ENCODE results near the gene ARHGAP27.

Gene ARHGAP27

DNA sequence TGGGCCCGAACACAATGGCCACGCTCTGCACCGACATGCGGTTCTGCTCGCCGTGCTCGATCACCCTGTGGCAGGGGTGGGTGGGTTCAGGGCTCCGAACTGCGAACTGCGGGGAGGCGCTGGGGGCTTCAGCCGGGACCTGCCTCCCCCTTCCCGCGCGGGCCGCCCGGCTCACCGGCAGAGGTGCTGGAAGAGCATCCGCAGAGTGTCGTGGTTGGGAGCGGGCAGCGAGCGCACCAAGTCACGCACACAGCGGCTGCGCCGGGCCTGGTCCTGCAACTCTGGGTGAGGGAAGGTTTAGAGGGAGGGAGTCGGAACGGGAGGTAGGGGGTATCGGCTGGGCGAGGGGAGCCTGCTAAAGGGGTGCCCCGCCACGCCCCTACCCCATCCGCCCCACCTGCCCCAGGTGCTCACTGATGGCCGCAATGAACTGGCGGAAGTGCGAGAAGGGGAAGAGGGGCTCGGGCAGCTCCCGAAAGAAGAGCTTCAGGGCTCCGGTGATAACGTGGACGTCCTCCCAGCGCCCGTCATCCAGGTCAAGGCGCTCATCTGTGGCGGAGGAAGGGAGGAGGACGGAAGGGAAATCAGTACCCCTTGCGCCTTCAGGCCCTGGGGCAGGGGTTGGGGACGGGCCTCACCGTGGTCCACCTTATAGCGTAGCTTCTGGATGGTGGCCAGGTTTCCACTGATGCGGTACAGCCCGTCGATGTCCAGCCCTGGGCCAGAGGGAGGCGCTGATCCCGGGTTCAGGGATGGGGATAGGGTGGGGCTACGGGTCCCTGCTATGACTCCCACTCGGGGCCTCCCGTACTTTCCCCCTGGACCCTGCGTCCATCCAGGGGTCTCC lies 36.9 kb downstream of the ARHGAP27 start:
- Histone ChIP-seq H3K36me3 (ENCODE audit: insufficient read depth, low read length) (no peaks in the 10 kb centered on the region), H3K4me2 (ENCODE audit: low read length) (peak overlapping the region; percentile 77), H3K9ac (ENCODE audit: low read depth, low read length) (no peak overlapping the region), H3K9me3 (replicated peaks; ENCODE audit: low read length) (no peaks in the 10 kb centered on the region), H3K27me3 (ENCODE audit: control insufficient read depth, insufficient read depth, low read length) (no peaks in the 10 kb centered on the region), H3K4me3 (ENCODE audit: low read length) (peak overlapping the region; percentile 36), H3K4me1 (ENCODE audit: control insufficient read depth, insufficient read depth, low read length) (peaks cover 10% of the 10 kb centered on the region)

DNA sequence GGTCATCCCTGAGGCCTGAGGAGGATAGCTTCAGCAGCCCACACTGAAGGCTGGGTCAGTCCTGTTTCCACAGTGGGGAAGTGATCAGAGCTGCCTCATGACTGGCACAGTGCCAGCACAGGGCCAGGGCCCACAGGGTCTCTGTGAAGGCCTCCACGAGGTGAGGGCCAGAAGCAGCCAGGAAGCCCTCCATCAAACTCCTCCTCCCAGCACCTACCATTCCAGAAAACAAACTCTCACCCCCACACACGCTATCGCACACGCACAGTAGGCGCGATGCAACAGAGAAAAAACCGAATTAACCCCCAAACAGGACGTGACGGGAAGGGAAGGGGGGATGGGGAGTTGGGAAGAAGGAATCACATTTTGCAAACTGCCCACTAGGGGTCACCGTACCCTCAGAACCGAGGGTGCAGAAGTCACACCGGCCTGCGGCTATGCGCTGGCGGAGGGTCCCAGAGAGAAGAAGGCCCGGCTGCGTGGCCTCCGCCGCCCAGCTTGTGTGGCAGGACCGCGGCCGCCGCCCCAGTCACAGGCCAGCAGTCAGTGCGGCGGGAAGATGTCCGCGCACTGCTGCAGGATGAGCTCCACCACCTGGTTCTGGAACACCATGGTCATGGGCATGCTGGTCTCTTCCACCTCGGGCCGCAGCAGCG lies 37.6 kb downstream of the ARHGAP27 start:
- peak overlapping the region; percentile 77 for H3K4me2 ChIP-seq (ENCODE audit: low read length)
- H3K9ac ChIP-seq (ENCODE audit: low read depth, low read length) = peak overlapping the region; percentile 29
- no peaks in the 10 kb centered on the region for H3K27me3 ChIP-seq (ENCODE audit: control insufficient read depth, insufficient read depth, low read length)
- no peaks in the 10 kb centered on the region for H3K36me3 ChIP-seq (ENCODE audit: insufficient read depth, low read length)
- H3K9me3 ChIP-seq (replicated peaks; ENCODE audit: low read length) = no peaks in the 10 kb centered on the region
- H3K4me1 ChIP-seq (ENCODE audit: control insufficient read depth, insufficient read depth, low read length) = peaks cover 10% of the 10 kb centered on the region
- H3K4me3 ChIP-seq (ENCODE audit: low read length) = peak overlapping the region; percentile 36

DNA sequence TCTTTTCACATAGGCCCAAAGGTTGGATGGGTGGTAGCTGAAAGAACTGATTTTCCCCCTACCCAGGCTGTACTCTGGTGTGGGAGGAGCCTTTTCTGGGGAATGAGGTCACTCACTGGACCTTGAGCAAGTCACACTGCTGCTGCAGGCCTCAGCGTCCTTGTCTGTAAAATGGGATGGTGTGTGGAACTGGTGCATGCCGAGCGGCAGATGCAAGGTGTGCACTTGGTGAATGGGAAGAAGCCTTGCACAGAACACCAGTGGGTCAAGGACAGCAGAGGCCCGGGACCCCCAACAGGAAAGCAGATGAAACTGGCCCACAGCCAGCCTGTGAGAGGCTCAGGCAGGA lies 38.1 kb downstream of the ARHGAP27 start:
- Histone ChIP-seq H3K9me3 (replicated peaks; ENCODE audit: low read length) (no peaks in the 10 kb centered on the region), H3K36me3 (ENCODE audit: insufficient read depth, low read length) (no peaks in the 10 kb centered on the region), H3K4me3 (ENCODE audit: low read length) (no peak overlapping the region), H3K4me1 (ENCODE audit: control insufficient read depth, insufficient read depth, low read length) (peaks cover 10% of the 10 kb centered on the region), H3K27me3 (ENCODE audit: control insufficient read depth, insufficient read depth, low read length) (no peaks in the 10 kb centered on the region), H3K9ac (ENCODE audit: low read depth, low read length) (no peak overlapping the region), H3K4me2 (ENCODE audit: low read length) (no peak overlapping the region)

DNA sequence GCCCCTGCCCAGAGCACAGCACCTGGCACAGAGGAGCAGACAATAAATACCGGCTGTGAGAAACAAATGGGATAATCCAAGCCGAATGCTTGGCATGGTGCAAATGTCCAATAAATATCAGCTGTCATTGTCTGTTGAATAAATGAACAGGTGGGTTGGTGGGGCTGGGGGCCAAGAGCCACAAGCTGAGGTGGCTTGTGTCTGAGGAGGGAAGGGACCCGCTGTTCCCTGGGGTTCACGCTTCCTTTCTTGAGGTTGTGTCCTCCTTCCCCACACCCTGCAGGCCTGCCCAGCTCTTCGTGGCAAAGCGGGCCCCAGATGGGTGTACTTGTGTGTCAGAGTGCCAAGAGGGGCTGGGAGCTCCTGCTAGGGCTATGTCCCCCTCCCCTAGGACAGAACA lies 38.6 kb downstream of the ARHGAP27 start:
- no peaks in the 10 kb centered on the region for H3K9me3 ChIP-seq (replicated peaks; ENCODE audit: low read length)
- no peak overlapping the region for H3K4me2 ChIP-seq (ENCODE audit: low read length)
- H3K4me1 ChIP-seq (ENCODE audit: control insufficient read depth, insufficient read depth, low read length) = peaks cover 10% of the 10 kb centered on the region
- no peaks in the 10 kb centered on the region for H3K27me3 ChIP-seq (ENCODE audit: control insufficient read depth, insufficient read depth, low read length)
- no peak overlapping the region for H3K4me3 ChIP-seq (ENCODE audit: low read length)
- no peaks in the 10 kb centered on the region for H3K36me3 ChIP-seq (ENCODE audit: insufficient read depth, low read length)
- no peak overlapping the region for H3K9ac ChIP-seq (ENCODE audit: low read depth, low read length)

DNA sequence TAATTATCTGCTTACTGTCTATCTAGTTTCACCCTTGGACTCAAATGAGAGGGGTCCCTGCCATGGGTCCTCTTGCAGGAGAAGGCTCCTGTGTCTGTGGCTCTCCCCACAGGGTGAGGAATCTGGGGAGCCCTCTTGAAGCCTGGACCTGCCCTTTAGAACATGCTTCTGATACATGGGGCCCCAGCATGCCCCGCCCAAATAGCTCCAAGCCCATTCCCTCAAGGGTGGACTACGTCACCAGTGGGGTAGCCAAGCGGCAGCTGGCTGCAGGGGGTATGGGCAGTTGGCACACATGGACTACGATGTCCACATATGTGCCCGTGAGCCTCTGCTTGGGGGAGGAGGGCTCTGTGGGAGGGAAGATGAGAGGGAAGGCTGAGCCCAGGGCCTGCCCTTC lies 39.3 kb downstream of the ARHGAP27 start:
- H3K9ac ChIP-seq (ENCODE audit: low read depth, low read length) = no peak overlapping the region
- no peak overlapping the region for H3K4me3 ChIP-seq (ENCODE audit: low read length)
- H3K9me3 ChIP-seq (replicated peaks; ENCODE audit: low read length) = no peaks in the 10 kb centered on the region
- H3K4me2 ChIP-seq (ENCODE audit: low read length) = no peak overlapping the region
- H3K4me1 ChIP-seq (ENCODE audit: control insufficient read depth, insufficient read depth, low read length) = peaks cover 14% of the 10 kb centered on the region
- no peaks in the 10 kb centered on the region for H3K36me3 ChIP-seq (ENCODE audit: insufficient read depth, low read length)
- no peaks in the 10 kb centered on the region for H3K27me3 ChIP-seq (ENCODE audit: control insufficient read depth, insufficient read depth, low read length)

DNA sequence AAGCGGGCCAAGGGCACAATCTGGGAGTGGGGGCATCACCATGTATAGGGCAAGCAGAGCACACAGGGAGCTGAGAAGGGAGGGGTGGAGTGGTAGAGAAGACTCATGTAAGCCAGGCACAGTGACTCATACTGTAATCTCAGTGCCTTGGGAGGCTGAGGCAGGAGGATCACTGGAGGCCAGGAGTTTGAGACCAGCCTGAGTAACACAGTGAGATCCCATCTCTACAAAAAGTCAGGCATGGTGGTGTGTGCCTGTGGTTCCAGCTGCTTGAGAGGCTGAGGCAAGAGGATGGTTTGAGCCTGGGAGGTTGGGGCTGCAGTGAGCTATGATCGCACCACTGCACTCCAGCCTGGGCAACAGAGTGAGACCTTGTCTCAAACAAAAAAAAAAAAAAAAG lies 40.8 kb downstream of the ARHGAP27 start:
- Histone ChIP-seq H3K36me3 (ENCODE audit: insufficient read depth, low read length) (no peaks in the 10 kb centered on the region), H3K4me2 (ENCODE audit: low read length) (no peak overlapping the region), H3K9me3 (replicated peaks; ENCODE audit: low read length) (no peaks in the 10 kb centered on the region), H3K4me3 (ENCODE audit: low read length) (no peak overlapping the region), H3K9ac (ENCODE audit: low read depth, low read length) (no peak overlapping the region), H3K27me3 (ENCODE audit: control insufficient read depth, insufficient read depth, low read length) (peaks cover 6% of the 10 kb centered on the region), H3K4me1 (ENCODE audit: control insufficient read depth, insufficient read depth, low read length) (peaks cover 17% of the 10 kb centered on the region)

DNA sequence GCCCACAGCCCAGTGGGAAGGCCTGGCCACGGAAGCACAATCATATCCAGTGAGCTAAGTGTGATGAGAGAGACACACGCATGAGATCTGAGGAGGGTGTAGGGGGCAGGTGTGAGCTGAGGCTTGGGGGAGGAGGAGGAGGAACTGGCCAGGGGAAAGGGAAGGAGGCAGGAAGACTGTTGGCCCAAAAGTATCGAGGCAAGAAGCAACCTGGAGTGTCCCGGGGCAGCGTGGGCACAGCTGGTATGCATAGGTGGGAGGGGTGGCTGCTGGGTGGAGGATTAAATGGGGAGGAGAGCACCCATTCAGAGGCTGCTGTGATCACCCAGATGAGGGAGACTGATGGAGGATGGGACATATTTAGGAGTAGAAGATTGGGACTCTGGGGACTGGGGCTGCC lies 41.4 kb downstream of the ARHGAP27 start:
- Histone ChIP-seq H3K9ac (ENCODE audit: low read depth, low read length) (no peak overlapping the region), H3K36me3 (ENCODE audit: insufficient read depth, low read length) (no peaks in the 10 kb centered on the region), H3K4me2 (ENCODE audit: low read length) (no peak overlapping the region), H3K4me3 (ENCODE audit: low read length) (no peak overlapping the region), H3K9me3 (replicated peaks; ENCODE audit: low read length) (no peaks in the 10 kb centered on the region), H3K27me3 (ENCODE audit: control insufficient read depth, insufficient read depth, low read length) (peaks cover 6% of the 10 kb centered on the region), H3K4me1 (ENCODE audit: control insufficient read depth, insufficient read depth, low read length) (peaks cover 17% of the 10 kb centered on the region)

DNA sequence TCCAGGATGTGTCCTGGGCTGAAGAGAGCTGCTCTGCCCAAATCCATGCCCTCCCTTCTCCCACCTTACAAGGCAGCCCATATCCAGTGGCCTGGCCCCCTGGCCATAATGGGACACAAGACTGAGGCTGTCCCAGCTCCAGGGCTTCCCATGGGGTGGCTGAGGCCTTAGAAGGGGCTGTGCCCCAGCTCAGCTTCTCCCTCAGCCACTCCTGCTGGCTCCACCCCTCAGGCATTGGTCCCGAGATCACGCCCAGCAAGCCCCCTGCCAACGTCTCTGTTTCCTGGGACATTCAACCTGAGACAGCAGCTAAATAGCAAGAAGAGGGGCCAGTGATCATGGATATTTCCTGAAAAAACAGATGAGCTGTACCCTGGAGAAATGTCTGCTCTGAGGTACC lies 43.3 kb downstream of the ARHGAP27 start:
- H3K4me1 ChIP-seq (ENCODE audit: control insufficient read depth, insufficient read depth, low read length) = peaks cover 18% of the 10 kb centered on the region
- no peak overlapping the region for H3K4me3 ChIP-seq (ENCODE audit: low read length)
- peaks cover 6% of the 10 kb centered on the region for H3K27me3 ChIP-seq (ENCODE audit: control insufficient read depth, insufficient read depth, low read length)
- H3K9me3 ChIP-seq (replicated peaks; ENCODE audit: low read length) = no peaks in the 10 kb centered on the region
- no peaks in the 10 kb centered on the region for H3K36me3 ChIP-seq (ENCODE audit: insufficient read depth, low read length)
- H3K9ac ChIP-seq (ENCODE audit: low read depth, low read length) = no peak overlapping the region
- no peak overlapping the region for H3K4me2 ChIP-seq (ENCODE audit: low read length)

DNA sequence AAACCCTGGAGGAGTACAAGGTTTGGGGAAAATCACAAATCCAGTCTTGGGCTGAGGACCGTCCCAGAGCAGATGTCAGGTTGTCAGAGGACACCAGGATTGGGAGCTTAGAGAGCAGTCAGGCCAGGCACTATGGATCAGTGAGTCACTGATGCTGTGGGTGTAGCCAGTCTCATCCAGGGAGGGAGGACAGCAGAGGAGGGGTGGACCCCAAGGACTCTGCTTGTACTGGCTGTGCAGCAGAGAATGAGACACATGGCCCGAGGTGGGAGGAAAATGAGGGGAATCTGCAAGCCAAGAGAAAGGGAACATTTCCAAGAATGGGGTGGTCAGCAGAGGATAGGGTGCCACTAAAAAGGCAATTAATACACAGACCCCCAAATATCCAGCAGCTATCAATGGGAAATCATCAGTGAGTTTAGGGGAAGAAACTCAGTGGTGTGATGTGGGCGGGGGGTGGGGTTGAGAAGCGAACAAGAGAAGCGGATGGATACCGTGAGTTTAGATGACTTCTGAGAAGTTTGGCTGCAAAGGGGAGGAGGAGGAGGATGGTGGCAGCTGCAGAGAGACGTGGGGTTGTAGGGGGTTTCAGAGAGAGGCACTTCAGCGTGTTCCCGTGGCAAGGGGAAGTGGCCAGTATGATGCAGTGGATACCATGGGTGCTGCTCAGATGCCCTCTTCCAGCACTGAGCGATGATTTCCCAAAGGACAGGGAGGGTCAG lies 43.9 kb downstream of the ARHGAP27 start:
- peaks cover 6% of the 10 kb centered on the region for H3K27me3 ChIP-seq (ENCODE audit: control insufficient read depth, insufficient read depth, low read length)
- no peaks in the 10 kb centered on the region for H3K36me3 ChIP-seq (ENCODE audit: insufficient read depth, low read length)
- no peak overlapping the region for H3K4me2 ChIP-seq (ENCODE audit: low read length)
- H3K4me3 ChIP-seq (ENCODE audit: low read length) = no peak overlapping the region
- H3K9me3 ChIP-seq (replicated peaks; ENCODE audit: low read length) = no peaks in the 10 kb centered on the region
- peaks cover 24% of the 10 kb centered on the region for H3K4me1 ChIP-seq (ENCODE audit: control insufficient read depth, insufficient read depth, low read length)
- H3K9ac ChIP-seq (ENCODE audit: low read depth, low read length) = no peak overlapping the region

DNA sequence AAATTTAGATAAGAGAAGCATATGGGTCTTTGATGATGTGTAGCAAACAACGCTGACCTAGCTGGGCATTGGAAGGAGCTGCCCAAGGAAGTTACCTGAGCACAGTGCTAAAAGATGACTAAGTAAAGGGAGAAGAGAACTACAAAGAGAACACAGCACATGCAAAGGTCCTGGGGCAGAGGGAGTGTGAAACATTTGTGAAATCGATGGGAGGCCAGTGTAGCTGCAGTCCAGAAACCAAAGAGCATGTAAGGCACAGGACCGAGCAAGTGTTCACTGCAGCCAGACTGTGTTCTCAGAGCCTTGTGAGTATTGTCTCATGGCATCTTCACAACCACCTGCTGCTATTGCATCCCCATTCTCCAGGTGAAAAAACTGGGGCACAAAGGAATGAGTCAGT lies 44.9 kb downstream of the ARHGAP27 start:
- no peak overlapping the region for H3K4me3 ChIP-seq (ENCODE audit: low read length)
- H3K9ac ChIP-seq (ENCODE audit: low read depth, low read length) = no peak overlapping the region
- H3K27me3 ChIP-seq (ENCODE audit: control insufficient read depth, insufficient read depth, low read length) = peaks cover 6% of the 10 kb centered on the region
- no peaks in the 10 kb centered on the region for H3K36me3 ChIP-seq (ENCODE audit: insufficient read depth, low read length)
- no peaks in the 10 kb centered on the region for H3K9me3 ChIP-seq (replicated peaks; ENCODE audit: low read length)
- H3K4me1 ChIP-seq (ENCODE audit: control insufficient read depth, insufficient read depth, low read length) = peaks cover 24% of the 10 kb centered on the region
- H3K4me2 ChIP-seq (ENCODE audit: low read length) = no peak overlapping the region

DNA sequence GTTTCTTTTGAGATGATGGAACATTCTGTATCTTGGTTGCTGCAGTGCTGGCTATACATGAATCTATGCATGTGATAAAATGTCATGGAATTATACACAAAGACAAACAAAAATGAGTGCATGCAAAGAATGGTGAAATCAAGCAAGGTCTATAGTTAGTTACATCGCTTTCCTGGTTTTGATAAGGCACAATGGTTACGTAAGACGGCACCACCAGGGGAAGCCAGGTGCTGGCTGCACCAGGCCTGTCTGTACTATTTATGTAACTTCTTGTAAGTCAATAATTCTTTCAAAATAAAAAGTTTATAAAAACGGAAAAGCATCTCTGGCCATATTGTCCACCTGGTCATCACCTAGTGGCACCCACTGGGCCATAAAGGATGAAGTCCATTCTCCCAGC lies 46.5 kb downstream of the ARHGAP27 start:
- Histone ChIP-seq H3K9ac (ENCODE audit: low read depth, low read length) (no peak overlapping the region), H3K4me1 (ENCODE audit: control insufficient read depth, insufficient read depth, low read length) (peaks cover 24% of the 10 kb centered on the region), H3K36me3 (ENCODE audit: insufficient read depth, low read length) (no peaks in the 10 kb centered on the region), H3K4me2 (ENCODE audit: low read length) (no peak overlapping the region), H3K27me3 (ENCODE audit: control insufficient read depth, insufficient read depth, low read length) (peaks cover 6% of the 10 kb centered on the region), H3K9me3 (replicated peaks; ENCODE audit: low read length) (no peaks in the 10 kb centered on the region), H3K4me3 (ENCODE audit: low read length) (no peak overlapping the region)
